Endodermal cell (in vitro differentiated cells): ENCODE measurements around the gene HECW1. TPM values are rescaled to one million over a fixed set of nuclear protein-coding genes. Genes with fewer than 3 reads are reported as not detected.

Source experiments
- DNase-seq: peaks from one replicate; pipeline ENCODE4 v3.0.0-alpha.2; 2017
- H3K27ac ChIP-seq: 2 replicates; pipeline ENCODE4 v1.5.1; 2013; ENCODE audit warnings: mild to moderate bottlenecking, low read depth, low read length, moderate library complexity
- H3K27me3 ChIP-seq: 2 replicates; pipeline ENCODE4 v1.6.1; 2013; ENCODE audit warnings: mild to moderate bottlenecking, low read length, moderate library complexity; ENCODE audit not compliant: insufficient read depth, control insufficient read depth, poor library complexity, severe bottlenecking
- H3K36me3 ChIP-seq: 2 replicates; pipeline ENCODE4 v1.7.0; 2013; ENCODE audit warnings: mild to moderate bottlenecking, low read length, moderate library complexity; ENCODE audit not compliant: control insufficient read depth, insufficient read depth
- H3K4me1 ChIP-seq: one replicate; pipeline ENCODE4 v1.7.0; 2013; ENCODE audit warnings: low read length; ENCODE audit not compliant: control insufficient read depth, insufficient read depth
- H3K4me3 ChIP-seq: 2 replicates; pipeline ENCODE4 v1.5.1; 2013; ENCODE audit warnings: mild to moderate bottlenecking, low read length, moderate library complexity
- H3K9ac ChIP-seq: 2 replicates; pipeline ENCODE4 v1.6.1; 2013; ENCODE audit warnings: mild to moderate bottlenecking, low read length, moderate library complexity; ENCODE audit not compliant: poor library complexity, severe bottlenecking; ENCODE audit errors: extremely low read depth
- H3K9me3 ChIP-seq: 2 replicates; pipeline ENCODE4 v1.6.1; 2013; ENCODE audit warnings: mild to moderate bottlenecking, low read length, moderate library complexity; ENCODE audit not compliant: control insufficient read depth
- H3K27ac Mint-ChIP-seq: 2 replicates; pipeline ENCODE4 v1.8.0; 2020; ENCODE audit warnings: mixed read lengths
- H3K27me3 Mint-ChIP-seq: 2 replicates; pipeline ENCODE4 v1.8.0; 2021; ENCODE audit warnings: mild to moderate bottlenecking, mixed read lengths; ENCODE audit not compliant: insufficient read depth
- H3K36me3 Mint-ChIP-seq: 2 replicates; pipeline ENCODE4 v1.8.0; 2020; ENCODE audit warnings: low read depth, mixed read lengths
- H3K4me1 Mint-ChIP-seq: 2 replicates; pipeline ENCODE4 v1.8.0; 2020; ENCODE audit warnings: mixed read lengths
- H3K4me3 Mint-ChIP-seq: 2 replicates; pipeline ENCODE4 v1.8.0; 2020; ENCODE audit warnings: mild to moderate bottlenecking, moderate library complexity, mixed read lengths
- H3K9me3 Mint-ChIP-seq: 2 replicates; pipeline ENCODE4 v1.8.0; 2020; ENCODE audit warnings: mild to moderate bottlenecking, mixed read lengths
- WGBS, 2 experiments: methylation state at CpG; one replicate each; pipeline versions ENCODE4 v1.1.5 to v1.1.7; 2013; ENCODE audit warnings: missing lambda C conversion rate in 2 of 2, mixed read lengths in 1 of 2; ENCODE audit not compliant: insufficient coverage in 1 of 2, insufficient read length in 1 of 2; 5-methylcytosine and 5-hydroxymethylcytosine counted together
- total RNA-seq, 2 donors: library from RNA; stranded (reverse); fragmentation: NEBNext Ultra II Directional in 1 of 2; extraction: Animal tissue kit (Norgen Biotek cat#: 25700) in 1 of 2; gene quantifications; 2 replicates in 1 of 2; 3 replicates in 1 of 2; pipeline ENCODE4 v1.2.1, GENCODE V29; 2021
- TF ChIP-seq, protein P1 (sequence below): fragments of 200-600 bp; sonication (generic); conservative IDR thresholded peaks from 2 replicates; pipeline ENCODE4 v1.5.0; 2021; ENCODE audit warnings: antibody characterized with exemption, mild to moderate bottlenecking

HECW1 gene
- total RNA-seq, 2 donors from 2014 or later, result 4.6 to 12.0 TPM

DNA sequence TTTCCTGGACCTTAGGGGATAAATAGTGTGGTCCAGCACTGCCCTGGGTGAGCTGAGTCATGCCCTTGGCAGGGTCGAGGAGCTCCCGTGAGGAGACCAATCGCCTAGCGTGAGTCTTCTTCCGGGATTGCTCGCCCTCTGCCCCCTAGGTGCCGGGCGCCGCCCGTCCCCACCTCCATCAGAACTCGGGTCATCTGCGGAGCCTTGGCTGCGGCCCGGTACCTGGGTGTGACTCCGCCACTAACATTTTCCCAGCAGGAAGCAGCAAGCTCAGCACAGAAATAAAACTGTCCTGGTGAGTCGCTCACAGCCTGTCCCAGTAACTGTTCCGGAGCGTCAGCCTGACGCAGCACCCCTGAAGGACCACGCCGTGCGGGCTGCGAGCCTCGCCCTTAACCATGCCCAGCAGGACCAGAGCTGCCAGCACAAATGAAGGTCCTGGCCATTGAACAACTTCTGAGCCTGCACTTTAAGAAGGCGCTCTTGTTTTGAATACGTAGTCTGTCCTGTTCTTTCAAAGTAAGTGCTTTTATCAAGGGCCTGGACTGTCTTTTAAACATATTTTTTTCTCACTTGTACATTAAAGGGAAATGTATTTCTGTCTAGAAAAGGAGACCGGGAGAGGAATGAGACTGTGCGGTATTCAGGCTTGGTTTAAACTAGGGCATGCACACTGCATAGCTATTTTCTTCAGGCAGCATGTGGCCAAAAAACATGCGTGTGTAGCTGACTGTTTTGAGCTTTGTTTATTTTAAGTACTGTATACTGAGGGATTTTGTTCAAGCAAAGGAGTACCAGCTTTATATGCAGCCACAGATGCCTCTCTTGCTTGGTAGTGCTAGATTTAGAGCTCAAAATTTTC, 136.7 kb downstream of the HECW1 start:
- no peak overlapping the region for H3K9ac ChIP-seq
- WGBS, 2 experiments, result 89 to 91% methylated on average over 28 to 29 of the region's 29 CpGs

DNA sequence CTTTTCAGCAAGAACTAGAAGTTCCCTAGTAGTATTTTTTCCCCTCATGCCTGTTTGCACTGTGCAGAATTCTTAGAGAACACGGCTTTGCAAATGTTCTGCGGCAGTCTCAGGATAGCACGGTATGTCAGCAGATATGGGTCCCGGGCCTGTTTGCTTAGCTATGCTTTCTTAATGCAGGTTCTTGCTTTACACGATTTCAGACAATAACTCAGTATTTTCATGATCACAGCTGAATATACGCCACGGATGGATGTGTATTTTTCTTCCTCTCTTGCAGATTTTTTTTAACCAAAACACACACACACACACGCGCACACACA, 137.3 kb downstream of the HECW1 start:
- no peak overlapping the region for H3K9ac ChIP-seq
- H3K36me3 ChIP-seq, result no peaks in the 10 kb centered on the region
- Mint-ChIP-seq H3K9me3 (no peaks in the 10 kb centered on the region), H3K4me3 (no peak overlapping the region), H3K4me1 (peaks cover 7% of the 10 kb centered on the region), H3K36me3 (no peaks in the 10 kb centered on the region), H3K27ac (no peak overlapping the region), H3K27me3 (no peaks in the 10 kb centered on the region)
- no peak overlapping the region for H3K27ac ChIP-seq
- H3K4me1 ChIP-seq, result no peaks in the 10 kb centered on the region
- no peaks in the 10 kb centered on the region for H3K27me3 ChIP-seq
- DNase-seq, result no peak
- no peak overlapping the region for H3K4me3 ChIP-seq
- H3K9me3 ChIP-seq, result no peaks in the 10 kb centered on the region
- WGBS, 2 experiments, result 84 to 90% methylated on average over 5 to 7 of the region's 9 CpGs
- TF ChIP-seq, protein P1, sequence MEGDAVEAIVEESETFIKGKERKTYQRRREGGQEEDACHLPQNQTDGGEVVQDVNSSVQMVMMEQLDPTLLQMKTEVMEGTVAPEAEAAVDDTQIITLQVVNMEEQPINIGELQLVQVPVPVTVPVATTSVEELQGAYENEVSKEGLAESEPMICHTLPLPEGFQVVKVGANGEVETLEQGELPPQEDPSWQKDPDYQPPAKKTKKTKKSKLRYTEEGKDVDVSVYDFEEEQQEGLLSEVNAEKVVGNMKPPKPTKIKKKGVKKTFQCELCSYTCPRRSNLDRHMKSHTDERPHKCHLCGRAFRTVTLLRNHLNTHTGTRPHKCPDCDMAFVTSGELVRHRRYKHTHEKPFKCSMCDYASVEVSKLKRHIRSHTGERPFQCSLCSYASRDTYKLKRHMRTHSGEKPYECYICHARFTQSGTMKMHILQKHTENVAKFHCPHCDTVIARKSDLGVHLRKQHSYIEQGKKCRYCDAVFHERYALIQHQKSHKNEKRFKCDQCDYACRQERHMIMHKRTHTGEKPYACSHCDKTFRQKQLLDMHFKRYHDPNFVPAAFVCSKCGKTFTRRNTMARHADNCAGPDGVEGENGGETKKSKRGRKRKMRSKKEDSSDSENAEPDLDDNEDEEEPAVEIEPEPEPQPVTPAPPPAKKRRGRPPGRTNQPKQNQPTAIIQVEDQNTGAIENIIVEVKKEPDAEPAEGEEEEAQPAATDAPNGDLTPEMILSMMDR, result no peak

More for the DNA sequence above, 136.7 kb downstream of the HECW1 start:
- Mint-ChIP-seq H3K27ac (no peak overlapping the region), H3K4me3 (no peak overlapping the region), H3K4me1 (peaks cover 10% of the 10 kb centered on the region), H3K27me3 (no peaks in the 10 kb centered on the region), H3K36me3 (no peaks in the 10 kb centered on the region), H3K9me3 (no peaks in the 10 kb centered on the region)
- TF ChIP-seq, protein P1, result no peak
- no peak overlapping the region for H3K27ac ChIP-seq
- no peaks in the 10 kb centered on the region for H3K4me1 ChIP-seq
- no peaks in the 10 kb centered on the region for H3K36me3 ChIP-seq
- no peak for DNase-seq
- no peaks in the 10 kb centered on the region for H3K9me3 ChIP-seq
- no peak overlapping the region for H3K4me3 ChIP-seq
- H3K27me3 ChIP-seq, result no peaks in the 10 kb centered on the region

DNA sequence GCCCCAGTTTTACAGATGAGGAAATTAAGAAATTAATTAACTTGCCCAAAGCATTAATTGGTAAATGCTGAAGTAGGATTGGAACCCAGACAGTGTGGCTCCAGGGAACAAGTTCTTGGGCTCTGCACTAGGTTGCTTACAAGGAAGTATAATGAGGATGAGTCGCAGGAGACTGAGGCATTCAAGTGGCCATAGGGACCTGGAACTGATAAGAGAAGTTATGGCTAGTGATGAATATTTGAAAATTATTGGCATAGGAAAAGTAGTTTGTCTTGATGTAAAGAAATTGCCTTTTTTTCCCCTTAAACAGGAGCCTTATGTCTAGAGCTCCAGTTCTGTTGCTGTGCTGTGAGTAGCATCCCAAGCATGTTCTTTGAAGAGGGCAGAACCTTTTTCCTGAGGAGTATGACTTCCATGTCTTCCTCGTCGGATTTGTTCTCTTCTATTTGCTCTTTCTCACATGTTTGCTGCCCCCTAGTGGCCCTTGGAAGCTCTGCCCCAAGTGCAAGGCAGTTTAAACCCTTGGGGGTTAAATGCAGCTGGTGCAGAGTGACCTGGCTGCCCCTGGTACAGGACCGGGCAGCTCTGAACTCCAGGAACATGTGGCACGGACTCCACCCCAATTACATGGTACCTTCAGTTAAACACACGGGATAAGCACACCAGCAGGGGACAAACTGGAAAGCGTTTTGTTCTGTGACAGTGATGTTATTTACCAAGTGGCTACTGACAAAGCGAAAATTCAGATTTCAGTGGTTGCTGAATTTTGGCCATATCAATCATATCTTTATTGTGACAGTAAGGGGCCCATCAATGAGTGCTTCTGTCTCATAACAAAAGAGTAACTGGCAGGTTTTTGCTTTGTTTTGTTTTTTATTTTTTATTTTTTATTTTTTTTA, 148.8 kb downstream of the HECW1 start:
- Mint-ChIP-seq H3K27me3 (no peaks in the 10 kb centered on the region), H3K36me3 (peaks cover 6% of the 10 kb centered on the region), H3K27ac (no peak overlapping the region), H3K9me3 (peaks cover 9% of the 10 kb centered on the region), H3K4me3 (no peak overlapping the region), H3K4me1 (no peaks in the 10 kb centered on the region)
- peak; percentile 91 for DNase-seq
- Histone ChIP-seq H3K27me3 (no peaks in the 10 kb centered on the region), H3K9ac (no peak overlapping the region), H3K9me3 (no peaks in the 10 kb centered on the region), H3K27ac (no peak overlapping the region), H3K4me1 (no peaks in the 10 kb centered on the region), H3K36me3 (no peaks in the 10 kb centered on the region), H3K4me3 (no peak overlapping the region)
- 43 to 51% methylated on average over 6 to 8 of the region's 8 CpGs for WGBS, 2 experiments
- TF ChIP-seq, protein P1, result peak; percentile 98
